NCI-H82 (cell line): ENCODE results near the gene SLC9A9.
"Not testable (repeated sequence)": the region's sequence is repeated elsewhere in the genome, so short reads cannot be mapped to it uniquely, and the experiment has no call there.

Source experiments
- DNase-seq: peaks from one replicate; lab custom pipeline; 2025; lab: John Stamatoyannopoulos, UW

The SLC9A9 gene

DNA sequence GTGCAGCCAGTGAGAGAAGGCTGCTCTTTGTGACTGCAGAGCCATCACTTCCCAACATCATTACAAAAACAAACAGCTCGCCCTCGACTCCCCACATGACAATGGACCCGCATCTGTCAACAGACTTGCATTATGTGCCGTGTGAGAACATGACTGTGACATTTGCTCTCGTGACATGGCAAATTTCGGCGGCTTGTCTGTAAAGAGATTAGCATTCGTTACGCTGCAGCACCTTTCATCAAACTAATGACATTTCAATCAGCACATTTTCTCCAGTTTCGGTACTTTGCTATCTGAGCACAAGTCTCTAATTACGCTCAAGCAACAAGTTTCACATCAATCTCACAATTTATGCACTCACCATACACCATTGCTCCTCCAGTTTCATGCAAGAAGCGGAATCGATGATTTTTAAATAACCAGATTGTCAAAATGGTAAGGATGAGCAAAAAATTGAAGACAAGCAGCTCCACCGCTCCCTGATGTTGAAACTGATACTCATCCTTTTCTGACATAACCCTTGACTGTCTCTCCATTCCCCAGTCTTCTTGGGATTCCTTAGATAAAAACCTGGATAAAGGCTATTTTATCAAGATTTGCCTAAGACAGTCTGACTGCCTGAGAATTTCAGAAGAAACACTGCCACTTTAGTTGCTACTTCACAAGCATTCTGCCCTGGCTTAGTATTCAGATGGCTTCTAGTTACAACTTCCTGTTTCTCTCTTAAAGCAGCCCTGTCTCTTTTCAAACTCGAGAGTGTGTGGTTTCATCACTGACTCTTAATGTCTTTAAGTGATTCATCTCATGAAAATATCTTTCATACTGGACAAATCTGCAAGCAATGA is at the start of gene SLC9A9:
SLC9A9 (minus strand) TSS at position 682 of the 845 bp plus-strand sequence; CDS start at position 536, 146 bp downstream.
- DNase-seq, result peak; percentile 73

- no peak for DNase-seq
Observed at GRCh38 chr3:143897576-143898295, 49.5 kb upstream of the SLC9A9 start.

DNA sequence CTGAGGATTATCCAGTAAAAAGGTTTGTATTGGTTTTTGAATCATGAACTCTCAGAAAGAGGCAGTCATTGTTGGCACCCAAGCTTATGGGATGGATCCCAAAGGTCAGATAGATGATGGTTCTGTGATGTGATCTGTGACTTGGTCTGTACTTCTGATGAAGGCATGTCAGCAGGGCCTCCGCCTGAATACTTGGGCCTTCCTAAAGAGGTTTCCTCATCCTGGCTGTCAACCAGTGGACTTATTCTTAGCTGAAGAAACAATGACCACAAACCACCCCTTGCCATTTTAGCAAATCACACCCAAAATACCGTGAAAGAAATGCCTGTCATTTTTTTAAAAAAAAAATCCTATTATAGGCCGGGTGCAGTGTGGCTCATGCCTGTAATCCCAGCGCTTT is 48.2 kb upstream of the SLC9A9 start:
- DNase-seq, result no peak

GRCh38 chr3:143895805-143896204 is 47.5 kb upstream of the SLC9A9 start:
- DNase-seq, result peak; percentile 37

DNA sequence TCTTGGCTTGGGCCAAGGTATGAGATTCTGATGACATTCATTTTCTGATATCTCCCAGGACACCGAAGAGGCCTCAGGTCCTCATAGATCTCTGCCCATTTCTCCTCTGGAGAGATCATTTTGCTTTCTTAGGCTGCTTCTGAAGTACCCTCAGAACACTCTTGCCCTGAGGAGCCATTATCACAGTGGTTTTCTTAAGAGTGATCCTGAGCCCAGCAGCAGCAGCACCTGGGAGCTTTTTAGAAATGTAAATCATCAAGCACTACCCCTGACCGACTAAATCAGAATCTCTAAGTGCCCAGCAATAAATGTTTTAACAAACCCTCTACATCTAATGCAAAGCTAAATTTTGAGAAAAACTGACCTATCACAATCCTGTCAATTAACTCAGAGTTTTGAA is 40.6 kb upstream of the SLC9A9 start:
- DNase-seq, result no peak

DNA sequence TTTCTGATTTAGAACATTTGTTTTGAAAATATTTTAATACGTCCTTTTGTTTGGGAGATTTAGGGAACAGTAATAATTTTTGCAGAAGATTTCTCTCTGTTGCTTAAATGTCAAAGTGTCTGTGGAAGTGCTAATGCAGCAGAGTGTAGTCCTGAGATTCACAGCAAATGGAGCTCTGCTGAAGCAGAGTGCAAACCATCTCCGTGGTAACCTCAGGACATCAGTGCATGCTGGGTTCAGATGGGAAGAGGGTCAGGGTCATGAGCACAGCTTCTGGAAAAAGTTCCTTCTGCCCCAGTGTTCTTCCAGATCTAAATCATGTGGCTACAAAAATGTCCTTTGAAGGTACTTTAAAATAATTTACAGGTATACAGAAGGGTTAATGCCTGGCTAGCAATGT is 39.9 kb upstream of the SLC9A9 start:
- no peak for DNase-seq

- DNase-seq, result peak; percentile 74
Observed at GRCh38 chr3:143885780-143886427, 37.6 kb upstream of the SLC9A9 start.

DNA sequence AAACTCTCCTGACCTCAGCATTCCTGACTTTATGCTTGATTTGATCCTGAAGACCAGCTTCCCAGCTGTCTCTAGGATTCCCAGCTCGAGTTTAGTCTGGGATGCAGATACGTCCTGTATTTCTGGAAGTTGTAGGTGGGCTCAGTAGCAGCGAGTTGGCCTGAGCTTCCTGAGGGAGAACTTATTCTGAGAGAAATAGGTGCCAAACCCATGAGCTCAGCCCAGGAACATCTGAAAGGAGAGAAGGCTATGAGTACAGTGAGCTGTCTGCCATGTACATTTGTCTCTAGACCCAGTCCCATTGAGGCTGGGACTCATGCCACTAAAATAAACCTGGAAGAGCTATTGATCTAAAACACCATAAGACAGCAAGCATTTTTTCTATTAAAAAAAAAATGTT is 36.6 kb upstream of the SLC9A9 start:
- no peak for DNase-seq

DNA sequence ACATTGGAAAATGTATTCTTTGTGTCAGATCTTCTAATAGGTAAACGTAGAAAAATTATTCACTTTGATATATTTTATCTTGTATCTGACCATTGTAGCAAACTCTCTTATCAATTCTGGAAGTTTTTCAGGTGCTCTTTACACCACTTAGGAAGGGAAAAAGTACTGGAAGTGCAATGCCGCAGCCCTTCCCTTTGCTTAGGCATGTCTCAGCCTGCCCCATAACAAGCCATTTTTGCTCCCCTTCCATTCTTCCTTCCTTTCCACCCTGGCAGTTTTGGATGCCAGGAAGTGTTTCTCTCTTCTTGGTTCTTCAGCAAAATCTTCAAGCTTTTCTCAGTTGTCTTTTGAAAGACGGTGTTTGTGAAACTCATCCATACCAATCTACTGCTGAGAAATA is 34.9 kb upstream of the SLC9A9 start:
- DNase-seq, result no peak

GRCh38 chr3:143881095-143881494 is 32.8 kb upstream of the SLC9A9 start:
- no peak for DNase-seq

DNA sequence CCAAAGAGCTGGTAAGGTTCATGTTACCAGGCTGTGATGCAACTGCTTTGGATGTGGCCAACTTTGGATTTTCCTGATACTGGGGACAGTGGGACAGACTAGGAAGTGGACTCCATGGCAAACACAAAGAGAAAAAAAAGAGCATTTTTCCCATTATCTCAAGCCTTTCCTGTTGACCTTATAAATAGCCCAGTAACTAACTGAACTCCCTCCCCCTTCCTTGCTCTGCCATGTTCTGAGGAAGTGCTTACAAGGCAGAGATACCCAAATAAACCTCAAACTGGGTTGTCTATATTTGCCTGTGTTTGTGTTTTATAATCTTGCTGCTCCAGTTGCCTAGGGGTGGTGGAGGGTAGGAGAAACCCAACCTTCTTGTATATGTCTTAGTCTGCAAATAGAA is 27.3 kb upstream of the SLC9A9 start:
- no peak for DNase-seq

- DNase-seq, result not testable (repeated sequence)
Observed at GRCh38 chr3:143873553-143873952, 25.3 kb upstream of the SLC9A9 start.

GRCh38 chr3:143865302-143865701 is 17.0 kb upstream of the SLC9A9 start:
- no peak for DNase-seq

DNA sequence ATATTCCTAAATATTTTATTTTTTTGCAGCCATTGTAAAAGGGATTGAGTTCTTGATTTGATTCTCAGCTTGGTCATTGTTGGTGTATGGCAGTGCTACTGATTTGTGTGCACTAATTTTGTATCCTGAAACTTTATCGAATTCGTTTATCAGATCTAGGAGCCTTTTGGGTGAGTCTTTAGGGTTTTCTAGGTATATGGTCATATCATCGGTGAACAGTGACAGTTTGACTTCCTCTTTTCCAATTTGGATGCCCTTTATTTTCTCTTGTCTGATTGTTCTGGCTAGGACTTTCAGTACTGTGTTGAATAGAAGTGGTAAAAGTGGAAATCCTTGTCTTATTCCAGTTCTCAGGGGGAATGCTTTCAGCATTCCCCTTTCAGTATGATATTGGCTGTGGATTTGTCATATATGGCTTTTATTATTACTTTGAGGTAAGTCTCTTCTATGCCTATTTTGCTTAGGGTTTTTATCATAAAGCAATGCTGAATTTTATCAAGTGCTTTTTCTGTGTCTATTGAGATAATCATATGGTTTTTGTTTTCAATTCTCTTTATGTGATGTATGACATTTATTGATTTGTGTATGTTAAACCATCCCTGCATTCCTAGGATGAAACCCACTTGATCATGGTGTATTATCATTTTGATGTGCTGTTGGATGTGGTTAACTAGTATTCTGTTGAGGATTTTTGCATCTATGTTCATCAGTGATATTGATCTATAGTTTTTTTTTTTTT is 11.4 kb upstream of the SLC9A9 start:
- DNase-seq, result no peak

DNA sequence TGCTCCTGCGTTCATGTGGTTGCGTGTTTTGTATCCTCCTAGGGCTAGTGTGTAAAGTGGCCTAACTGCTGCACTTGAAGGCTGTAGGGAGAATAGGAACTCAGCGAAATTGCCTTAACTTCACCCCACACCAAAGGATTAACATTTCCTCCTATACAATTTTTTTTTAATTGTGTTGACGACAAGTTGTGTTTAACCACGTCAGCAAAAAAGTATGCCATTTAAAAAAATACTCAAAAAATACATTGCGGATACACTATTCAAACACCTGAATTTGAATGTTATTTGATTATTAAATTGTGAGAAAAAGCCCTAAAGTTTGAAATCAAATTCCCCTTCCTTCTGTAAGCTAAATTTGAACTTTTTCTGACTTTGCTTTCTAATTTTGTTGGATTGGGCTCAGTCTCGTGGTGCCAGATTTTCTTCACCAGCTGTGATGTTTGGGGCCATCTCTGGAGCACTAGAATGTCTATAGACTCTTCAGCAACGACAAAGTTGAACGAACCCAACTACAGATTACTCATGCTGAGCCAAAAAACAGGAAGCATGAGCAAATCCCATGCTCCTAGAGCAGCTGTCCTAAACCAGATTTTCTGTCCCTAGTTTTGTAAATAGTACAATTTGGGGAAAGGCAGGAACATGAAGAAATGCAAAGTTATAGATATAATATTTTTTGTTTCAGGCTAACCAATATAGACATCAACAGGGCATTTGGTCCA is 8.1 kb upstream of the SLC9A9 start:
- DNase-seq, result no peak

DNA sequence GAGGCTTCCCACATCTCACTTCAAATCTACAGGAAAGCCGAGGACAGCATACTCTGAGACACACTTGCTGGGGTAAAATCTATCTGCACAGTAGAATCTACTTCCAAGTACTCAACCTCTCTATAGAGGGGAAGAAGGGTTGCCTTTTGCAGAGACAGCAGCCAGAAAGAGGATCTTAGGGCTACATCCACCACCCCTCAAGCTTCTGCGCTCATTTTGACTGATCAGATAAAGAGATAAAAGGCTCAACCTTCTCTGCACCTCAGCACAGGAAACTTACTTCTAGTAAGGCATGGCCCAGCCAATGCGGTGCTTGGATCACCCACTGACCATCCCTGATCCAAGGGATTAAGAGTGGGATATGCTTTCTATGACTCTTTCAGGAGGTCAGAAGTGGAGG is 6.9 kb upstream of the SLC9A9 start:
- peak; percentile 24 for DNase-seq

DNA sequence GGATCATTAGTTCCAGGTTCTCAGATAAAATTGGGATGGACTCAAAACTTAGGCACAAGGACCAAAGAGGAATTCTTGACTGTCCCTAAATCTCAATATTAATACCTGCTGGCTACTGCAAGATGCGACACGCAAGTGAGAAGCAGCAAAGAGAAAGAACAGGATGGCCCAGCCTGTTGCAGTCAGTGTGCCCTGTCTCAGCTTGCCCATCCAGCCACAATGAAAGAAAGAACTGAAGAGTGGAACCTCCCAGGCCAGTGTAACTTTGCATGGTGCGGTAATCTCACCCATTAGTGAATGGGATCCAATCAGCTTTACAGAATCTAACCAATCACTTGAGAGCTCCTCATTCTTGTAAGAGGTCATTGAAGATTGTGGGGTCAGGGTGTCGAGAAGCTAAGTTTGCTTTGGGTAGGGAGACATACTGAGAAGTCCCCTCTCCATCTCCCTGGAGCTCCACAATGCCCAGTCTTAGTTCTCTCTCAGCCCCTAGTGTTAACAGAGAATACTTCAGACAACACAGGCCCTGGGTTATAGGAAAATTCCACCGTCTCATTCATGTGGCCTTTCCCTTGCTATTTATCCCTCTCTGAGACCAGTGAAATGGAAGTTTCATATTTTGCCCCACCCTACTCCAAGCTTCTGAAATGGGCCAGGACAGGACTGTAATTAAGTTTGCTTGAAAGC is 3.2 kb upstream of the SLC9A9 start:
- no peak for DNase-seq

GRCh38 chr3:143850877-143851276 is 2.6 kb upstream of the SLC9A9 start:
- no peak for DNase-seq

DNA sequence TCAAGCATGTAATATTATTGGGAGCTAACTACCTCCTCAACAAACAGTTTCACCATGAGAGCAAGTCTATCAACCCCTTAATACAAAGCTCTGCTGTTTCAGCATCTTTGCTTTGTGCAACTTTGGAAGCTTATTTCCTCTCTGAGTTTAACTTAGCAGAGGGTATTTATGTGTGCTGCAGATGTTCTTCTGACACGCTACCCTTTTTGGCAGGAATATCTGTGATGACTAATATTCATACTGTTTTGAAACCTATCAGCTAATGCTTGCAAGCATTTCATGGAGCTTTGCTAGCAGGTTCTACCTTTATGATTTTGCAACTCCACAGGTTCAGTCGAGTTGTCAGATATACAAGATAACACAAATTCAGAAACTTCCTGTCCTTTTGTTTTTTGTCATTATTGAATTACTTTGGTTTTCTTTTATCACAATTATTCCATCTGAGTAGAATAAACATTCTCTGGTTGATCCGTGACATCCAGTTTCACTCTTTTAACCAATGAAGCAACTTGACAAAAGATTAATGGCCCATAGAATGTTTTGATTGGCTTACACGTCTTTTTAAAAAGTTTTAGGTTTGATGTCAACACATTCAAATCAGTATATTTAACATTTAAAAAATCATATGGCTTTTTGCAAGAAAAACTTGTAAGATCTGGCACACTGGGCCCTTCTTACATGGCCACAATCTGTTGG is 1.7 kb upstream of the SLC9A9 start:
- no peak for DNase-seq

- peak; percentile 48 for DNase-seq
Observed at GRCh38 chr3:143848704-143849103, 436 bp upstream of the SLC9A9 start.
